ENCODE data around the gene TM4SF4. TPM values are rescaled to one million over a fixed set of nuclear protein-coding genes. Genes with fewer than 3 reads are reported as not detected.

TM4SF4 gene
- total and polyA plus RNA-seq, 8 donors: 18.9 to 411 (median 45.8) TPM

- no peak for TF ChIP-seq CTCF (IDR thresholded peaks at IDR 0.05)
- intact Hi-C loops (cut with DNase I): loop anchor here in 1 of 3 donors (10.0 kb wide), 1 partner anchor 120 kb away; the partner anchor contains the start of gene WWTR1
- DNase-seq (no peak), ATAC-seq (peak in 3 of 4 donors; percentile 34 to 50 (median 39)), FAIRE-seq (no peak)
- WGBS, 2 donors: 33 to 34% methylated on average over 3 of the region's 3 CpGs
- no peaks in the 10 kb centered on the region for H3K27me3 ChIP-seq
- no peak overlapping the region for H3K4me3 ChIP-seq
- H3K27ac ChIP-seq: peak overlapping the region in 2 of 4 donors; percentile 0 to 46
- peaks cover 5 to 20% (median 11%) of the 10 kb centered on the region in 3 donors for H3K4me1 ChIP-seq
- no peaks in the 10 kb centered on the region for H3K9me3 ChIP-seq
- no peaks in the 10 kb centered on the region for H3K36me3 ChIP-seq
These were observed 60.3 kb downstream of the TM4SF4 start for GRCh38 chr3:149534671-149535332.

GRCh38 chr3:149535333-149535685 lies 60.8 kb downstream of the TM4SF4 start:
- ATAC-seq: no peak
- DNase-seq: no peak
- Histone ChIP-seq H3K27me3 (no peaks in the 10 kb centered on the region), H3K4me1 (peaks cover 5 to 20% (median 11%) of the 10 kb centered on the region in 3 donors), H3K9me3 (no peaks in the 10 kb centered on the region), H3K4me3 (no peak overlapping the region), H3K36me3 (no peaks in the 10 kb centered on the region), H3K27ac (peak overlapping the region in 1 of 4 donors; percentile 46)
- TF ChIP-seq CTCF (IDR thresholded peaks at IDR 0.05): no peak
- WGBS, 2 donors: 47 to 60% methylated on average over 8 of the region's 8 CpGs
- no peak for FAIRE-seq
- intact Hi-C loops (cut with DNase I): loop anchor here in 1 of 3 donors (10.0 kb wide), 1 partner anchor 119 kb away; the partner anchor contains the start of gene WWTR1

GRCh38 chr3:149536429-149536828 lies 61.9 kb downstream of the TM4SF4 start:
- DNase-seq: peak; percentile 72 to 80 (median 78)
- intact Hi-C loops (cut with DNase I): loop anchor here in 1 of 3 donors (10.0 kb wide), 1 partner anchor 118 kb away; the partner anchor contains the start of gene WWTR1

GRCh38 chr3:149538371-149538770 lies 63.9 kb downstream of the TM4SF4 start:
- intact Hi-C loops (cut with DNase I): loop anchor here in 1 of 3 donors (10.0 kb wide), 1 partner anchor 116 kb away; the partner anchor contains the start of gene WWTR1
- H3K27ac ChIP-seq: peak overlapping the region in 3 of 4 donors; percentile 0 to 34 (median 15)
- no peak for TF ChIP-seq CTCF (IDR thresholded peaks at IDR 0.05)
- WGBS, 2 donors: 93 to 97% methylated on average over 1 of the region's 1 CpG
- no peaks in the 10 kb centered on the region for H3K9me3 ChIP-seq
- no peak for ATAC-seq
- peaks cover 5 to 20% (median 11%) of the 10 kb centered on the region in 3 donors for H3K4me1 ChIP-seq
- peaks cover 0 to 6% (median 0%) of the 10 kb centered on the region in 3 donors for H3K36me3 ChIP-seq
- H3K27me3 ChIP-seq: no peaks in the 10 kb centered on the region
- DNase-seq: no peak
- H3K4me3 ChIP-seq: no peak overlapping the region
- FAIRE-seq: no peak

More at GRCh38 chr3:149536429-149536828, 61.9 kb downstream of the TM4SF4 start:
- Histone ChIP-seq H3K4me1 (peaks cover 5 to 20% (median 11%) of the 10 kb centered on the region in 3 donors), H3K27me3 (no peaks in the 10 kb centered on the region), H3K27ac (peak overlapping the region in 2 of 4 donors; percentile 42 to 46), H3K9me3 (no peaks in the 10 kb centered on the region), H3K4me3 (no peak overlapping the region), H3K36me3 (no peaks in the 10 kb centered on the region)
- FAIRE-seq (no peak), ATAC-seq (peak; percentile 75 to 90 (median 80))
- no peak for TF ChIP-seq CTCF (IDR thresholded peaks at IDR 0.05)
- WGBS, 2 donors: 9 to 10% methylated on average over 11 of the region's 11 CpGs

- H3K27ac ChIP-seq: peak overlapping the region in 2 of 4 donors; percentile 58 to 73
- TF ChIP-seq CTCF (IDR thresholded peaks at IDR 0.05): no peak
- peaks cover 0 to 14% (median 8%) of the 10 kb centered on the region in 3 donors for H3K4me1 ChIP-seq
- ATAC-seq (peak; percentile 15 to 35 (median 24)), FAIRE-seq (no peak), DNase-seq (no peak)
- intact Hi-C loops (cut with DNase I): no loop called here
- no peaks in the 10 kb centered on the region for H3K9me3 ChIP-seq
- peaks cover 0 to 6% (median 0%) of the 10 kb centered on the region in 3 donors for H3K36me3 ChIP-seq
- H3K4me3 ChIP-seq: peak overlapping the region in 2 of 4 donors; percentile 12 to 28
- no peaks in the 10 kb centered on the region for H3K27me3 ChIP-seq
- 49 to 54% methylated on average over 3 of the region's 3 CpGs for WGBS, 2 donors
These were observed 66.6 kb downstream of the TM4SF4 start for GRCh38 chr3:149541091-149541491.

All from pancreas (tissue), 10 donors.